T-cell (primary cell): ENCODE measurements around the gene TRIOBP. TPM values are rescaled to one million over a fixed set of nuclear protein-coding genes. Genes with fewer than 3 reads are reported as not detected.

Experiments used
- ATAC-seq, 4 experiments: fragments of 200-7000 bp in 3 of 4; fragments of 150-1000 bp in 1 of 4; cut with Tn5 transposase; replicated peaks in 1 of 4; 1 replicate in 3 of 4; 2 replicates in 1 of 4; pipeline ENCODE4 v1.10.0; 2021; ENCODE audit warnings: moderate library complexity in 3 of 4, mild to moderate bottlenecking in 2 of 4, moderate number of reproducible peaks in 1 of 4
- CTCF ChIA-PET, 2 donors: fragments of 300-600 bp; sonication (Branson Sonifier 250); formaldehyde crosslinking; loops; one replicate each; lab custom pipeline; 2022; ENCODE audit warnings: antibody characterized with exemption in 2 of 2; lab: Charles Lee
- POLR2A ChIA-PET, 2 donors: fragments of 300-600 bp; sonication (Branson Sonifier 250); formaldehyde crosslinking; loops; one replicate each; lab custom pipeline; 2022; ENCODE audit warnings: antibody characterized with exemption in 2 of 2; lab: Charles Lee
- DNase-seq, 35 experiments: peaks; one replicate each; pipeline versions ENCODE4 v3.0.0 to v3.0.0-alpha.2; 2013 to 2023
- H3K27ac ChIP-seq: one replicate; pipeline ENCODE4 v1.5.1; 2013; ENCODE audit warnings: low read length
- H3K27me3 ChIP-seq, 2 experiments: replicated peaks in 1 of 2; 1 replicate in 1 of 2; 2 replicates in 1 of 2; pipeline versions ENCODE4 v1.6.1 to v1.7.0; 2013; ENCODE audit warnings: low read length in 1 of 2, mixed read lengths in 1 of 2; ENCODE audit not compliant: control insufficient read depth in 2 of 2, insufficient read depth in 2 of 2; ENCODE audit errors: extremely low read depth in 1 of 2
- H3K36me3 ChIP-seq, 2 donors: 1 replicate in 1 of 2; 2 replicates in 1 of 2; pipeline versions ENCODE4 v1.6.1 to v1.7.0; 2013; ENCODE audit warnings: low read length in 1 of 2; ENCODE audit not compliant: control insufficient read depth in 2 of 2, insufficient read depth in 1 of 2; ENCODE audit errors: extremely low read depth in 1 of 2
- H3K4me1 ChIP-seq, 2 experiments: 1 replicate in 1 of 2; 2 replicates in 1 of 2; pipeline versions ENCODE4 v1.6.1 to v1.7.0; 2013; ENCODE audit warnings: low read length in 2 of 2, mixed read lengths in 1 of 2; ENCODE audit not compliant: insufficient read depth in 2 of 2, control insufficient read depth in 1 of 2; ENCODE audit errors: extremely low read depth in 1 of 2
- H3K4me3 ChIP-seq, 2 donors: 1 replicate in 1 of 2; 2 replicates in 1 of 2; pipeline versions ENCODE4 v1.5.1 to v1.7.0; 2013; ENCODE audit warnings: mild to moderate bottlenecking in 2 of 2, low read length in 1 of 2, moderate library complexity in 1 of 2; ENCODE audit not compliant: control insufficient read depth in 1 of 2; ENCODE audit errors: extremely low read depth in 1 of 2
- H3K9me3 ChIP-seq: 2 replicates; pipeline ENCODE4 v1.7.0; 2013
- H3K27ac Mint-ChIP-seq, 2 donors: one replicate each; pipeline ENCODE4 v1.8.0; 2020 to 2021; ENCODE audit warnings: mild to moderate bottlenecking in 2 of 2, mixed read lengths in 2 of 2
- H3K27me3 Mint-ChIP-seq, 2 donors: one replicate each; pipeline ENCODE4 v1.8.0; 2021 to 2022; ENCODE audit warnings: mixed read lengths in 2 of 2
- H3K36me3 Mint-ChIP-seq: one replicate; pipeline ENCODE4 v1.8.0; 2021; ENCODE audit warnings: mixed read lengths
- H3K4me1 Mint-ChIP-seq, 3 donors: one replicate each; pipeline ENCODE4 v1.8.0; 2020 to 2022; ENCODE audit warnings: mixed read lengths in 3 of 3, mild to moderate bottlenecking in 1 of 3
- H3K4me3 Mint-ChIP-seq, 3 donors: one replicate each; pipeline ENCODE4 v1.8.0; 2020 to 2022; ENCODE audit warnings: mild to moderate bottlenecking in 3 of 3, mixed read lengths in 3 of 3, moderate library complexity in 3 of 3
- H3K9me3 Mint-ChIP-seq, 3 donors: one replicate each; pipeline ENCODE4 v1.8.0; 2020 to 2022; ENCODE audit warnings: mixed read lengths in 3 of 3
- WGBS: methylation state at CpG from one replicate; pipeline ENCODE4 v1.1.5; 2013; ENCODE audit warnings: missing lambda C conversion rate; ENCODE audit not compliant: insufficient coverage; 5-methylcytosine and 5-hydroxymethylcytosine counted together
- total RNA-seq, 35 experiments: library from RNA in 6 of 35; stranded (reverse) in 6 of 35; fragments of 120-200 nt in 1 of 35; gene quantifications; one replicate each; pipeline versions ENCODE4 v1.2.1 to v1.2.4 and lab custom pipeline; 2013 to 2026

Gene TRIOBP
- total RNA-seq, 5 donors from 2014 or later (not counting 1 experiment from before 2014, with no cell fraction given), result 14.5 to 36.8 (median 31.1) TPM

- ChIA-PET POLR2A (no interaction called here), CTCF (no interaction called here)
- no peak overlapping the region for H3K4me3 Mint-ChIP-seq
- ATAC-seq (no peak), DNase-seq (no peak)
- H3K27ac ChIP-seq, result no peak overlapping the region
- 100% methylated on average over 3 of the region's 4 CpGs for WGBS
- no peaks in the 10 kb centered on the region for H3K27me3 ChIP-seq
- no peaks in the 10 kb centered on the region for H3K27me3 Mint-ChIP-seq
- H3K4me3 ChIP-seq, result no peak overlapping the region
- H3K27ac Mint-ChIP-seq, result no peak overlapping the region
- H3K36me3 Mint-ChIP-seq, result peaks cover 14% of the 10 kb centered on the region
- no peaks in the 10 kb centered on the region for H3K4me1 Mint-ChIP-seq
- no peaks in the 10 kb centered on the region for H3K9me3 ChIP-seq
- H3K36me3 ChIP-seq, result peaks cover 2 to 23% of the 10 kb centered on the region in 2 donors
- no peaks in the 10 kb centered on the region for H3K9me3 Mint-ChIP-seq
- no peaks in the 10 kb centered on the region for H3K4me1 ChIP-seq
These were observed 74.2 kb downstream of the TRIOBP start for GRCh38 chr22:37771081-37771480.

- peaks cover 14% of the 10 kb centered on the region for H3K36me3 Mint-ChIP-seq
- ATAC-seq (no peak), DNase-seq (no peak)
- CTCF ChIA-PET, result no interaction called here
- H3K4me1 ChIP-seq, result no peaks in the 10 kb centered on the region
- no peaks in the 10 kb centered on the region for H3K4me1 Mint-ChIP-seq
- H3K9me3 ChIP-seq, result no peaks in the 10 kb centered on the region
- no peak overlapping the region for H3K4me3 Mint-ChIP-seq
- no peaks in the 10 kb centered on the region for H3K27me3 Mint-ChIP-seq
- POLR2A ChIA-PET, result no interaction called here
- H3K27ac Mint-ChIP-seq, result no peak overlapping the region
- H3K4me3 ChIP-seq, result no peak overlapping the region
- WGBS, result 88% methylated on average over 14 of the region's 17 CpGs
- H3K27ac ChIP-seq, result no peak overlapping the region
- H3K27me3 ChIP-seq, result no peaks in the 10 kb centered on the region
- no peaks in the 10 kb centered on the region for H3K9me3 Mint-ChIP-seq
- H3K36me3 ChIP-seq, result peaks cover 0 to 23% of the 10 kb centered on the region in 2 donors
These were observed 75.0 kb downstream of the TRIOBP start for GRCh38 chr22:37771702-37772427.

GRCh38 chr22:37774728-37775127 lies 77.9 kb downstream of the TRIOBP start:
- peaks cover 14% of the 10 kb centered on the region for H3K36me3 Mint-ChIP-seq
- ChIA-PET POLR2A (no interaction called here), CTCF (no interaction called here)
- Histone ChIP-seq H3K36me3 (peaks cover 0 to 16% of the 10 kb centered on the region in 2 donors), H3K9me3 (no peaks in the 10 kb centered on the region), H3K4me1 (no peaks in the 10 kb centered on the region), H3K27me3 (no peaks in the 10 kb centered on the region), H3K4me3 (no peak overlapping the region), H3K27ac (no peak overlapping the region)
- H3K9me3 Mint-ChIP-seq, result no peaks in the 10 kb centered on the region
- H3K27ac Mint-ChIP-seq, result no peak overlapping the region
- no peaks in the 10 kb centered on the region for H3K27me3 Mint-ChIP-seq
- ATAC-seq, result no peak
- DNase-seq, result no peak
- no peaks in the 10 kb centered on the region for H3K4me1 Mint-ChIP-seq
- H3K4me3 Mint-ChIP-seq, result no peak overlapping the region
- 83% methylated on average over 3 of the region's 3 CpGs for WGBS

GRCh38 chr22:37775785-37776638 lies 79.2 kb downstream of the TRIOBP start:
- no peak overlapping the region for H3K27ac ChIP-seq
- no peaks in the 10 kb centered on the region for H3K9me3 ChIP-seq
- H3K36me3 ChIP-seq, result peaks cover 0 to 16% of the 10 kb centered on the region in 2 donors
- no peaks in the 10 kb centered on the region for H3K4me1 Mint-ChIP-seq
- 89% methylated on average over 8 of the region's 17 CpGs for WGBS
- no peaks in the 10 kb centered on the region for H3K27me3 ChIP-seq
- DNase-seq (no peak), ATAC-seq (no peak)
- no peak overlapping the region for H3K4me3 Mint-ChIP-seq
- no peak overlapping the region for H3K4me3 ChIP-seq
- POLR2A ChIA-PET, result no interaction called here
- H3K4me1 ChIP-seq, result no peaks in the 10 kb centered on the region
- CTCF ChIA-PET, result no interaction called here
- H3K9me3 Mint-ChIP-seq, result no peaks in the 10 kb centered on the region
- peaks cover 14% of the 10 kb centered on the region for H3K36me3 Mint-ChIP-seq
- no peaks in the 10 kb centered on the region for H3K27me3 Mint-ChIP-seq
- H3K27ac Mint-ChIP-seq, result no peak overlapping the region

GRCh38 chr22:37776639-37777005 lies 79.8 kb downstream of the TRIOBP start:
- WGBS, result 89% methylated on average over 9 of the region's 10 CpGs

GRCh38 chr22:37777122-37777687 lies 80.4 kb downstream of the TRIOBP start:
- ATAC-seq (no peak), DNase-seq (no peak)
- Histone ChIP-seq H3K36me3 (peaks cover 0 to 12% of the 10 kb centered on the region in 2 donors), H3K9me3 (no peaks in the 10 kb centered on the region), H3K4me3 (no peak overlapping the region), H3K27me3 (no peaks in the 10 kb centered on the region), H3K4me1 (no peaks in the 10 kb centered on the region), H3K27ac (no peak overlapping the region)
- Mint-ChIP-seq H3K36me3 (peaks cover 12% of the 10 kb centered on the region), H3K4me3 (no peak overlapping the region), H3K27me3 (no peaks in the 10 kb centered on the region), H3K27ac (no peak overlapping the region), H3K4me1 (no peaks in the 10 kb centered on the region), H3K9me3 (no peaks in the 10 kb centered on the region)
- CTCF ChIA-PET, result no interaction called here
- WGBS, result 94% methylated on average over 7 of the region's 11 CpGs
- POLR2A ChIA-PET, result no interaction called here

More at GRCh38 chr22:37776639-37777005, 79.8 kb downstream of the TRIOBP start:
- no peak overlapping the region for H3K27ac ChIP-seq
- H3K4me3 ChIP-seq, result no peak overlapping the region
- Mint-ChIP-seq H3K27ac (no peak overlapping the region), H3K4me3 (no peak overlapping the region), H3K36me3 (peaks cover 12% of the 10 kb centered on the region), H3K27me3 (no peaks in the 10 kb centered on the region), H3K9me3 (no peaks in the 10 kb centered on the region), H3K4me1 (no peaks in the 10 kb centered on the region)
- H3K9me3 ChIP-seq, result no peaks in the 10 kb centered on the region
- CTCF ChIA-PET, result no interaction called here
- ATAC-seq (no peak), DNase-seq (no peak)
- POLR2A ChIA-PET, result no interaction called here
- no peaks in the 10 kb centered on the region for H3K4me1 ChIP-seq
- H3K36me3 ChIP-seq, result peaks cover 0 to 12% of the 10 kb centered on the region in 2 donors
- no peaks in the 10 kb centered on the region for H3K27me3 ChIP-seq
